ENCODE measurements around the gene PARD3. TPM values are rescaled to one million over a fixed set of nuclear protein-coding genes. Genes with fewer than 3 reads are reported as not detected.

Gene PARD3
- total and polyA plus RNA-seq, 10 of the 15 experiments (the other 5 are each of a cell fraction or from before 2014, with no cell fraction given), result 2.6 to 43.1 (median 13.9) TPM

- FAIRE-seq, result no peak
- no peaks in the 10 kb centered on the region for H3K27me3 ChIP-seq (replicated peaks in 1 of 2; ENCODE audit: control insufficient read depth in 2 of 2, insufficient read depth in 2 of 2, low read length in 1 of 2)
- no peak overlapping the region for H3K27ac ChIP-seq (ENCODE audit: control insufficient read depth, insufficient read depth)
- in situ Hi-C loops (cut with MboI), result no loop called here
- no peaks in the 10 kb centered on the region for H4K20me1 ChIP-seq (ENCODE audit: control insufficient read depth, insufficient read depth)
- H3K4me2 ChIP-seq (ENCODE audit: control insufficient read depth, insufficient read depth), result no peak overlapping the region
- no peak overlapping the region for H2AFZ ChIP-seq (ENCODE audit: control insufficient read depth, low read depth, low read length)
- ATAC-seq, result peak; percentile 76
- intact Hi-C loops (cut with micrococcal nuclease; ENCODE audit: unreplicated experiment), result no loop called here
- peak; percentile 34 for DNase-seq (ENCODE audit: low read depth, low spot score)
- ChIA-PET RAD21 (ENCODE audit: unreplicated experiment) (interaction anchor here (0.9 to 3.0 kb wide), 9 partner anchors 18 to 459 kb away, joined by 3 to 13 read pairs (median 5); no protein-coding TSS in a partner anchor), POLR2A (interaction anchor here (1.0 to 1.8 kb wide), 9 partner anchors 9 to 52 kb away, joined by 3 to 6 read pairs (median 3); no protein-coding TSS in a partner anchor), SMC1A (ENCODE audit: uncharacterized antibody, unreplicated experiment) (interaction anchor here (1.0 to 5.2 kb wide), 11 partner anchors 9 to 50 kb away, joined by 3 to 28 read pairs (median 6); no protein-coding TSS in a partner anchor), CTCF (interaction anchor here (0.6 to 2.9 kb wide), 8 partner anchors 8 to 374 kb away, joined by 3 to 12 read pairs (median 4); no protein-coding TSS in a partner anchor)
- H3K79me2 ChIP-seq (ENCODE audit: control insufficient read depth, insufficient read depth, low read length), result no peaks in the 10 kb centered on the region
- H3K36me3 ChIP-seq (ENCODE audit: control insufficient read depth in 2 of 2, insufficient read depth in 2 of 2, low read length in 1 of 2), result no peaks in the 10 kb centered on the region
- no peaks in the 10 kb centered on the region for H3K4me1 ChIP-seq (ENCODE audit: control insufficient read depth, insufficient read depth, low read length)
- H3K4me3 ChIP-seq, result no peak overlapping the region
- H3K9ac ChIP-seq (ENCODE audit: control insufficient read depth, insufficient read depth, low read length), result no peak overlapping the region
- BruUV-seq (replicated peaks), result no TSS peak
- 31% methylated on average over 3 of the region's 3 CpGs for WGBS (ENCODE audit: insufficient coverage, insufficient replicate concordance, low lambda C conversion rate, missing lambda C conversion rate)
- no peaks in the 10 kb centered on the region for H3K9me3 ChIP-seq (replicated peaks; ENCODE audit: control insufficient read depth, insufficient read depth, low read length)
- TF ChIP-seq NR2C2 (IDR thresholded peaks at IDR 0.05; ENCODE audit: borderline replicate concordance, control insufficient read depth, insufficient read length, low read depth) (no peak), BACH1 (IDR thresholded peaks at IDR 0.05; ENCODE audit: borderline replicate concordance) (no peak), ATF3 (IDR thresholded peaks at IDR 0.05; ENCODE audit: borderline replicate concordance, extremely low read depth, low read depth, low read length) (no peak), RELA (IDR thresholded peaks at IDR 0.05; ENCODE audit: borderline replicate concordance, partially characterized antibody) (peak; percentile 36), SPI1 (IDR thresholded peaks at IDR 0.05; ENCODE audit: borderline replicate concordance, insufficient read depth, low read depth, low read length) (peak; percentile 35; the same call in 1 of the 2 replicates), MTA2 (IDR thresholded peaks at IDR 0.05; ENCODE audit: low read depth) (peak; percentile 56), CBX5 (IDR thresholded peaks at IDR 0.05; ENCODE audit: low read depth) (no peak), IKZF2 (IDR thresholded peaks at IDR 0.05) (peak; percentile 87 to 90), IKZF1 (conservative IDR thresholded peaks at IDR 0.05) (peak; percentile 84), HDAC6 (IDR thresholded peaks at IDR 0.05; ENCODE audit: unreplicated experiment) (no peak), ATF2 (IDR thresholded peaks at IDR 0.05; ENCODE audit: low read length) (0 out of 2 replicates have a peak, but pooled peaks have one; percentile 20), SREBF2 (IDR thresholded peaks at IDR 0.05; ENCODE audit: low read length) (no peak), FOXK2 (IDR thresholded peaks at IDR 0.05) (no peak), DPF2 (IDR thresholded peaks at IDR 0.05) (peak; percentile 85), NBN (IDR thresholded peaks at IDR 0.05) (peak; percentile 45; the same call in 1 of the 2 replicates), ATF7 (IDR thresholded peaks at IDR 0.05; ENCODE audit: low read depth) (peak; percentile 85), ZBTB4 (CRISPR knock-in tag; IDR thresholded peaks at IDR 0.05) (no peak), FOS (IDR thresholded peaks at IDR 0.05; ENCODE audit: borderline replicate concordance, extremely low read depth, insufficient read length) (no peak), ZNF217 (IDR thresholded peaks at IDR 0.05) (peak; percentile 45; the same call in 1 of the 2 replicates), ZNF207 (IDR thresholded peaks at IDR 0.05; ENCODE audit: borderline replicate concordance) (no peak), IRF4 (IDR thresholded peaks at IDR 0.05; ENCODE audit: low read depth, low read length) (no peak), SMC3 (IDR thresholded peaks at IDR 0.05; ENCODE audit: borderline replicate concordance, low read length) (no peak)
These were observed 56.6 kb downstream of the PARD3 start for GRCh38 chr10:34758447-34758996.

Measured in GM12878 (cell line).